ENCODE data around the gene SLC27A2.
"Not testable (repeated sequence)": the region's sequence is repeated elsewhere in the genome, so short reads cannot be mapped to it uniquely, and the experiment has no call there.

SLC27A2 gene

GRCh38 chr15:50164458-50164857 is 17.5 kb upstream of the SLC27A2 start:
- no peak for FAIRE-seq

GRCh38 chr15:50166216-50166615 is 15.8 kb upstream of the SLC27A2 start:
- no peak for FAIRE-seq

GRCh38 chr15:50167110-50167509 is 14.9 kb upstream of the SLC27A2 start:
- no peak for FAIRE-seq

GRCh38 chr15:50168379-50168778 is 13.6 kb upstream of the SLC27A2 start:
- FAIRE-seq = no peak

- no peak for FAIRE-seq
These were observed 13.1 kb upstream of the SLC27A2 start for GRCh38 chr15:50168783-50169411.

- not testable (repeated sequence) for FAIRE-seq
These were observed 9.6 kb upstream of the SLC27A2 start for GRCh38 chr15:50172360-50172895.

GRCh38 chr15:50176869-50177268 is 5.1 kb upstream of the SLC27A2 start:
- no peak for FAIRE-seq

GRCh38 chr15:50180091-50180490 is 1.9 kb upstream of the SLC27A2 start:
- FAIRE-seq = no peak

- FAIRE-seq = no peak
These were observed 1.4 kb upstream of the SLC27A2 start for GRCh38 chr15:50180582-50180981.

- no peak for FAIRE-seq
These were observed 611 bp upstream of the SLC27A2 start for GRCh38 chr15:50181201-50181968.

GRCh38 chr15:50182219-50183013 is 420 bp downstream of the SLC27A2 start:
- FAIRE-seq = no peak

GRCh38 chr15:50183112-50183794 is 1.3 kb downstream of the SLC27A2 start:
- no peak for FAIRE-seq

- FAIRE-seq = no peak
These were observed 3.0 kb downstream of the SLC27A2 start for GRCh38 chr15:50184863-50185504.

- no peak for FAIRE-seq
These were observed 4.1 kb downstream of the SLC27A2 start for GRCh38 chr15:50186090-50186489.

- no peak for FAIRE-seq
These were observed 4.8 kb downstream of the SLC27A2 start for GRCh38 chr15:50186752-50187151.

- FAIRE-seq = no peak
These were observed 5.5 kb downstream of the SLC27A2 start for GRCh38 chr15:50187525-50187924.

GRCh38 chr15:50187997-50188396 is 6.0 kb downstream of the SLC27A2 start:
- no peak for FAIRE-seq

GRCh38 chr15:50188793-50189192 is 6.8 kb downstream of the SLC27A2 start:
- not testable (repeated sequence) for FAIRE-seq

GRCh38 chr15:50189633-50190032 is 7.6 kb downstream of the SLC27A2 start:
- no peak for FAIRE-seq

- no peak for FAIRE-seq
These were observed 8.2 kb downstream of the SLC27A2 start for GRCh38 chr15:50190166-50190570.

GRCh38 chr15:50190723-50191122 is 8.7 kb downstream of the SLC27A2 start:
- no peak for FAIRE-seq

- no peak for FAIRE-seq
These were observed 10.2 kb downstream of the SLC27A2 start for GRCh38 chr15:50192164-50192563.
